Heart left ventricle (tissue), 13 donors: ENCODE data around the gene C17orf67.

Experiments used
- POLR2A ChIP-seq, 2 donors: fragments of 450-650 bp; IDR thresholded peaks; one replicate each; pipeline ENCODE4 v1.6.1; 2017; ENCODE audit warnings: antibody characterized with exemption in 2 of 2, mild to moderate bottlenecking in 2 of 2, moderate library complexity in 2 of 2
- TF ChIP-seq, protein P1 (sequence below), 12 donors: fragments of 200-600 bp; sonication (generic) in 4 of 12; IDR thresholded peaks; one replicate each; pipeline versions ENCODE4 v1.5.0 to v1.8.0; 2018 to 2022; ENCODE audit warnings: antibody characterized with exemption in 12 of 12, mild to moderate bottlenecking in 5 of 12
- donor health status: ischemic (EF 13 %, LVEDD 7.1; RV severe dilation, severe dysfunction).
- donor health status: DM: no; HTN: yes; CAD: no.
- donor health status: DM: no; HTN: no; CAD: no.
- donor health status: ischemic (EF 25% LVEDD 6.9; RV normal size, moderate dysfunction).
- donor health status: ischemic (EF 25% LVEDD 5.7; RV mildly dilated, moderate dysfunction).
- donor health status: ischemic (EF 35%, LVEDD 5.7; RV mildly dilated, moderate dysfunction).
- donor health status: nonischemic (EF 11% LVEDD 7.7; RV severe dilation, severe dysfunction).
- donor health status: DM: yes; HTN: yes; CAD: no.
- donor health status: PGD.
- donor health status: ischemic (EF 29% LVEDD 5.4; RV normal size, mild dysfunction).
- donor health status: nonischemic (EF 23%, LVEDD 6.1; RV moderate dilation, normal function).

DNA sequence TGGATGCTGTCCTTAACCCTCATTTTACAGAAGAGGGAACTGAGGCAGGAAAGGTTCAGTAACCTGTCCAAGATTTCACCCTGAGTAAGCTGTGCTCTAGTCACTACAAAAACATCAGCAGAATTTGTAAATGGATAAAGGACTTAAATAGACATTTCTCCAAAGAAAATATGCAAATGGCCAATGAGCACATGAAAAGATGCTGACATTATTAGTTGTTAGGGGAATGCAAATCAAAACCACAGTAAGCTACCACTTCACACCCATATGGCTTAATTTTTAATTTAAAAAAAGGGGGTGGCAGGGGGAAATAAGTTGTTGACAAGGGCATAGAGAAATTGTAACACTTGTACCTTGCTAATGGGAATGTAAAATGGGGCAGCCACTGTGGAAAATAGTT, 51.4 kb downstream of the C17orf67 start:
- TF ChIP-seq, protein P1, sequence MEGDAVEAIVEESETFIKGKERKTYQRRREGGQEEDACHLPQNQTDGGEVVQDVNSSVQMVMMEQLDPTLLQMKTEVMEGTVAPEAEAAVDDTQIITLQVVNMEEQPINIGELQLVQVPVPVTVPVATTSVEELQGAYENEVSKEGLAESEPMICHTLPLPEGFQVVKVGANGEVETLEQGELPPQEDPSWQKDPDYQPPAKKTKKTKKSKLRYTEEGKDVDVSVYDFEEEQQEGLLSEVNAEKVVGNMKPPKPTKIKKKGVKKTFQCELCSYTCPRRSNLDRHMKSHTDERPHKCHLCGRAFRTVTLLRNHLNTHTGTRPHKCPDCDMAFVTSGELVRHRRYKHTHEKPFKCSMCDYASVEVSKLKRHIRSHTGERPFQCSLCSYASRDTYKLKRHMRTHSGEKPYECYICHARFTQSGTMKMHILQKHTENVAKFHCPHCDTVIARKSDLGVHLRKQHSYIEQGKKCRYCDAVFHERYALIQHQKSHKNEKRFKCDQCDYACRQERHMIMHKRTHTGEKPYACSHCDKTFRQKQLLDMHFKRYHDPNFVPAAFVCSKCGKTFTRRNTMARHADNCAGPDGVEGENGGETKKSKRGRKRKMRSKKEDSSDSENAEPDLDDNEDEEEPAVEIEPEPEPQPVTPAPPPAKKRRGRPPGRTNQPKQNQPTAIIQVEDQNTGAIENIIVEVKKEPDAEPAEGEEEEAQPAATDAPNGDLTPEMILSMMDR (IDR thresholded peaks at IDR 0.05) = no peak
- TF ChIP-seq POLR2A (IDR thresholded peaks at IDR 0.05) = no peak
